Tibial artery (tissue), 4 donors: ENCODE measurements around the gene DIRAS1.

Experiments
- DNase-seq, 2 donors: peaks; one replicate each; pipeline ENCODE4 v3.0.0-alpha.2; 2019
- H3K27ac ChIP-seq, 2 donors: fragments of 200-600 bp; sonication (generic) in 1 of 2; 1 replicate in 1 of 2; 2 replicates in 1 of 2; pipeline ENCODE4 v1.5.1; 2018 to 2019; ENCODE audit warnings: mild to moderate bottlenecking in 1 of 2
- H3K27me3 ChIP-seq, 2 donors: fragments of 200-600 bp; sonication (generic) in 1 of 2; one replicate each; pipeline versions ENCODE4 v1.5.1 to v1.6.0; 2016 to 2019
- H3K36me3 ChIP-seq, 3 donors: fragments of 200-600 bp; sonication (generic) in 2 of 3; one replicate each; pipeline ENCODE4 v1.5.1; 2016 to 2019; ENCODE audit warnings: mild to moderate bottlenecking in 2 of 3
- H3K4me1 ChIP-seq, 4 donors: fragments of 200-600 bp; sonication (generic) in 2 of 4; 1 replicate in 3 of 4; 2 replicates in 1 of 4; pipeline ENCODE4 v1.5.1; 2016 to 2019
- H3K4me3 ChIP-seq, 2 donors: fragments of 200-600 bp; sonication (generic) in 1 of 2; 1 replicate in 1 of 2; 2 replicates in 1 of 2; pipeline ENCODE4 v1.5.1; 2018 to 2019; ENCODE audit warnings: mild to moderate bottlenecking in 2 of 2
- H3K9me3 ChIP-seq, 3 donors: fragments of 200-600 bp; sonication (generic) in 1 of 3; one replicate each; pipeline ENCODE4 v1.5.1; 2016 to 2019
- intact Hi-C: fragments of 100-400 bp; cut with DNase I; formaldehyde crosslinking; loops from one replicate; pipeline ENCODE4 v1.15.0; 2023; ENCODE audit warnings: low total_unique reads
- TF ChIP-seq, protein P1 (sequence below), 2 experiments: fragments of 200-600 bp in 1 of 2; fragments of 450-650 bp in 1 of 2; IDR thresholded peaks; one replicate each; pipeline ENCODE4 v1.5.1; 2017 to 2019; ENCODE audit warnings: antibody characterized with exemption in 2 of 2, mild to moderate bottlenecking in 1 of 2, moderate library complexity in 1 of 2

The DIRAS1 gene

DNA sequence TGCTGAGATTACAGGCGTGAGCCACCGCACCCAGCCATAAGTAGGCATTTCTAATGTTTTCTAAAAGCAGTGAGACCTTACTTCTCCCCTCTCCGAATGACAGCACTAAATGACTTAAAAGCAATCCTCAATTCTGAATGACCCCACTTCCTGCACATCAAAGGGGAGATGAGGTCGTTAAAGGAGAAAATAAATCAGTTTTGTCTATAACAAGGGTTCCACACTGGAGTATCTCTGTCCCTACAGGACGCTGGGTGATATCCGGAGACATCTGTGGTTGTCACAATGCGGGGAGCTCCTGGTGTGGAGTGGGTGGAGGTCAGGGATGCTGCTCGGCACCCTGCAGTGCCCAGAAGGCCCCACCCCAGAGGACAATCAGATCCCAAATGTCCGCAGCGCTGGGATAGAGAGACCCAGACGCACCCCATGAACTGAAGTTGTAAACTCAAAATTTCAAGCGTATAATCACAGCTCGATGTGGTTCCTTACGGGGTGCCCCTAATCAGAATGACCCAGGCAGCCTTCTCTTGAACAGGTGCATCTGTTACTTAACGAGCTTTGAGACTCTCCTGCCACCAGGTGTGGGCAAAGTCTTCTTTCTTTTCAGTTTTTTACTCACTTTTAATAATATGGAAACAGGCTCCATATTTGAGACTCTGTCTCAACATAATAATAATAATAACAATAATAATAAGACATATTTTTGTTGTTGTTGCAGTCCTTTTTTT is 21.6 kb downstream of the DIRAS1 start:
- H3K4me1 ChIP-seq: peaks cover 0 to 16% (median 8%) of the 10 kb centered on the region in 4 donors
- intact Hi-C loops: no loop called here
- DNase-seq: no peak
- no peaks in the 10 kb centered on the region for H3K9me3 ChIP-seq
- peaks cover 0 to 36% of the 10 kb centered on the region in 2 donors for H3K27me3 ChIP-seq
- TF ChIP-seq, protein P1, sequence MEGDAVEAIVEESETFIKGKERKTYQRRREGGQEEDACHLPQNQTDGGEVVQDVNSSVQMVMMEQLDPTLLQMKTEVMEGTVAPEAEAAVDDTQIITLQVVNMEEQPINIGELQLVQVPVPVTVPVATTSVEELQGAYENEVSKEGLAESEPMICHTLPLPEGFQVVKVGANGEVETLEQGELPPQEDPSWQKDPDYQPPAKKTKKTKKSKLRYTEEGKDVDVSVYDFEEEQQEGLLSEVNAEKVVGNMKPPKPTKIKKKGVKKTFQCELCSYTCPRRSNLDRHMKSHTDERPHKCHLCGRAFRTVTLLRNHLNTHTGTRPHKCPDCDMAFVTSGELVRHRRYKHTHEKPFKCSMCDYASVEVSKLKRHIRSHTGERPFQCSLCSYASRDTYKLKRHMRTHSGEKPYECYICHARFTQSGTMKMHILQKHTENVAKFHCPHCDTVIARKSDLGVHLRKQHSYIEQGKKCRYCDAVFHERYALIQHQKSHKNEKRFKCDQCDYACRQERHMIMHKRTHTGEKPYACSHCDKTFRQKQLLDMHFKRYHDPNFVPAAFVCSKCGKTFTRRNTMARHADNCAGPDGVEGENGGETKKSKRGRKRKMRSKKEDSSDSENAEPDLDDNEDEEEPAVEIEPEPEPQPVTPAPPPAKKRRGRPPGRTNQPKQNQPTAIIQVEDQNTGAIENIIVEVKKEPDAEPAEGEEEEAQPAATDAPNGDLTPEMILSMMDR (IDR thresholded peaks at IDR 0.05): no peak
- no peak overlapping the region for H3K4me3 ChIP-seq
- H3K27ac ChIP-seq: no peak overlapping the region
- no peaks in the 10 kb centered on the region for H3K36me3 ChIP-seq

DNA sequence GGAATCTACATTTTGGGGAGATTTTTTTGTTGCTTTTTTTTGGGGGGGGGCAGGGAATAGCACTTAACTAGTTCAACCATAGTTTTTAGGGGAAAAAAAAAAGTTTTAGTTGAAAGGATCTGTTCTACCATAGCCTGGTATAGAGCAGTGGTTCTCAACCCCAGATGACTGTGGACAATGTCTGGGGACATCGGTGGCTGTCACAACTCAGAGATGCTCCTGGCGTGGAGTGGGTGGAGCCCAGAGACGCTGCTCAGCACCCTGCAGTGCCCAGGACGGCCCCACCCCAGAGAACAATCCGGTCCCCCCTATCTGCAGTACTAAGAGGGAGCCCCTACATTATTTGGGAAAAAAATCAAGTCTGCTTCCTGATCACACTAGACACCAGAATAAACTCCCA is 27.0 kb downstream of the DIRAS1 start:
- H3K27ac ChIP-seq: no peak overlapping the region
- H3K36me3 ChIP-seq: no peaks in the 10 kb centered on the region
- DNase-seq: no peak
- intact Hi-C loops: no loop called here
- H3K4me1 ChIP-seq: no peaks in the 10 kb centered on the region
- TF ChIP-seq, protein P1 (IDR thresholded peaks at IDR 0.05): no peak
- peaks cover 0 to 16% of the 10 kb centered on the region in 2 donors for H3K27me3 ChIP-seq
- no peaks in the 10 kb centered on the region for H3K9me3 ChIP-seq
- no peak overlapping the region for H3K4me3 ChIP-seq

DNA sequence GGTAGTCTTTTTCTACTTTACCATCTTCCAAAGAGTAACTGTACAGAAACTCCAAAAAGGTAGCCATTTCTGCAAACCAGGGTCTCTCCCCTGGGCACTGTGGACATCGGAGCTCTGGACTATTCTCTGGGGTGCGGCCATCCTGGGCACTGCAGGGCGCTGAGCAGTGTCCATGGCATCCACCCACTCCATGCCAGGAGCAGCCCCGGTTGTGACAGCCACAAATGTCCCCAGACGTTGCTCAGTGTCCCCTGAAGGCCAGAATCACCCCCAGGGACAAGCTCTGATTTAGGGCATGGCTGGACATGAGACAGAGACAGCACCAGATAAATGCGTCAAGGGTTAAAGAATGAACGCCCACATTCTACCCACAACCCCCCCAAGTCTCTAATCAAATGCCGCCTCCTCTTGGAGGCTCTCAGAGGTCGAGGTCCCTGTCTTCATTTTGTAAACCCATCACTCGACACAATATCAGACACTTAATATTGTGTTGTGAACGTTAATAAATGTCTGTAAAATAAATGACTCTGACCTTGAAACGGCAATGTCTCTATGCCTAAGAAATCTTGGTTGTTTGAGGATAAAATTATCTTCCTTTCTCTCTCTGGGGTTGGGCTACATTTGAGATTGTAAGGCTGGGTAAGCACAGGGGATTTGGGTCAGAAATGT is 27.5 kb downstream of the DIRAS1 start:
- H3K36me3 ChIP-seq: no peaks in the 10 kb centered on the region
- intact Hi-C loops: no loop called here
- H3K4me3 ChIP-seq: no peak overlapping the region
- no peak for DNase-seq
- no peaks in the 10 kb centered on the region for H3K9me3 ChIP-seq
- no peaks in the 10 kb centered on the region for H3K4me1 ChIP-seq
- H3K27me3 ChIP-seq: peaks cover 0 to 16% of the 10 kb centered on the region in 2 donors
- no peak overlapping the region for H3K27ac ChIP-seq
- TF ChIP-seq, protein P1 (IDR thresholded peaks at IDR 0.05): no peak

DNA sequence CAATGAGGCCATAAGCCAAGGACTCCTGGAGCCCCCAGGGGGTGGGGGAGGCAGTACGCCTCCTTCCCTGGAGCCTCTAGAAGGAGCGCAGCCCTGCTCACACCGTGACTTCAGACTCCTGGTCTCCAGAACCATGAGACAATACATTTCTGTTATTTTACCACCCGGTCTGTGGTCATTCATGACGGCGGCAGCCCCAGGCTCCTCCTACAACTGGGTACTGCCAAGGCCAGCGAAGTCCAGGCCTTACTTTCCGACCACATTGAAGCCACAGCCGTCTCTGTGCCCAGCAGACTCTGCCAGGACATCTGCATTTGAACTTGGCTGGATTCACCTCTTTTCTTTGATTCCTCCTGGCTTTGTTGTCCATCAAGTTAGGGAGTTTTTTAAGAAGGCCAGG is 29.2 kb downstream of the DIRAS1 start:
- Histone ChIP-seq H3K4me3 (no peak overlapping the region), H3K9me3 (no peaks in the 10 kb centered on the region), H3K27me3 (peaks cover 0 to 16% of the 10 kb centered on the region in 2 donors), H3K4me1 (no peaks in the 10 kb centered on the region), H3K36me3 (no peaks in the 10 kb centered on the region), H3K27ac (no peak overlapping the region)
- intact Hi-C loops: no loop called here
- no peak for DNase-seq
- TF ChIP-seq, protein P1 (IDR thresholded peaks at IDR 0.05): no peak

DNA sequence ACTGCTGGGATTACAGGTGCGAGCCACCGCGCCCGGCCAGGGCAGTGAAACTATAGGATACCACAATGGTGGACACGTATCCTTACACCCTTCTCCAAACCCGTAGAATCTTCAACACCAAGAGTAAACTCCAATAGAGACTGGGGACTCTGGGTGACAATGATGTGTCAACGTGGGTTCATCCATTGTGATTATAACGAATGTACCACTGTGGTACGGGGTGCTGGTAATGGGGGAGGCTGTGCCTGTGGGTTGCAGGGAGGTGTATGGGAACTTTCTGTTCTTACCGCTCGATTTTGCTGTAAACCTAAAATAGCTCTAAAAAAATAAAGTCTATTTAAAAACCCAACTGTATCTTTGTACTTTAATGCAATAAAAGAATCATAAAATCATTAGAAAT is 30.3 kb downstream of the DIRAS1 start:
- TF ChIP-seq, protein P1 (IDR thresholded peaks at IDR 0.05): no peak
- Histone ChIP-seq H3K36me3 (no peaks in the 10 kb centered on the region), H3K27ac (no peak overlapping the region), H3K4me1 (no peaks in the 10 kb centered on the region), H3K4me3 (no peak overlapping the region), H3K27me3 (peaks cover 0 to 16% of the 10 kb centered on the region in 2 donors), H3K9me3 (no peaks in the 10 kb centered on the region)
- DNase-seq: no peak
- intact Hi-C loops: no loop called here
